Neural cell (in vitro differentiated cells): ENCODE results near the gene NCK1. TPM values are rescaled to one million over a fixed set of nuclear protein-coding genes. Genes with fewer than 3 reads are reported as not detected.

Source experiments
- H2AFZ ChIP-seq: fragments of 200-600, 300-800 bp; sonication (generic), shearing (Covaris generic); 2 replicates; pipeline ENCODE4 v1.6.0; 2014; ENCODE audit warnings: low read depth, mild to moderate bottlenecking, antibody characterized with exemption, low read length, moderate library complexity
- H3F3A ChIP-seq: fragments of 200-600 bp; shearing (Covaris generic); 2 replicates; pipeline ENCODE4 v1.6.1; 2016; ENCODE audit warnings: mild to moderate bottlenecking, moderate library complexity, mixed read lengths, antibody characterized with exemption, low read length; ENCODE audit not compliant: insufficient read depth, poor library complexity, severe bottlenecking
- H3K27ac ChIP-seq: fragments of 200-600, 300-800 bp; sonication (generic), shearing (Covaris generic); 2 replicates; pipeline ENCODE4 v1.5.1; 2014; ENCODE audit warnings: mild to moderate bottlenecking, low read length, moderate library complexity
- H3K27me3 ChIP-seq: fragments of 300-800, 200-600 bp; sonication (generic), shearing (Covaris generic); 2 replicates; pipeline ENCODE4 v1.6.0; 2014; ENCODE audit warnings: mild to moderate bottlenecking, low read depth, low read length, moderate library complexity; ENCODE audit not compliant: insufficient read depth
- H3K36me3 ChIP-seq: fragments of 300-800, 200-600 bp; sonication (generic), shearing (Covaris generic); 2 replicates; pipeline ENCODE4 v1.5.1; 2014; ENCODE audit warnings: mild to moderate bottlenecking, antibody characterized with exemption, low read length, moderate library complexity; ENCODE audit not compliant: insufficient read depth
- H3K4me2 ChIP-seq: fragments of 300-800, 200-600 bp; sonication (generic), shearing (Covaris generic); 2 replicates; pipeline ENCODE4 v1.6.0; 2014; ENCODE audit warnings: mild to moderate bottlenecking, low read length
- H3K4me3 ChIP-seq: fragments of 300-800, 200-600 bp; sonication (generic), shearing (Covaris generic); 2 replicates; pipeline ENCODE4 v1.5.1; 2014; ENCODE audit warnings: mild to moderate bottlenecking, low read length, moderate library complexity
- H3K79me2 ChIP-seq: fragments of 200-600 bp; shearing (Covaris generic); replicated peaks from 2 replicates; pipeline ENCODE4 v1.6.0; 2014; ENCODE audit warnings: mild to moderate bottlenecking, low read length, moderate library complexity; ENCODE audit not compliant: insufficient read depth
- H3K9ac ChIP-seq: fragments of 300-800, 200-600 bp; sonication (generic), shearing (Covaris generic); 2 replicates; pipeline ENCODE4 v1.6.1; 2016; ENCODE audit warnings: mild to moderate bottlenecking, low read length, mixed read lengths
- H3K9me2 ChIP-seq: fragments of 200-600 bp; shearing (Covaris generic); 2 replicates; pipeline ENCODE4 v1.6.1; 2016; ENCODE audit warnings: mild to moderate bottlenecking, low read length, mixed read lengths; ENCODE audit not compliant: insufficient read depth
- H3K9me3 ChIP-seq: fragments of 200-600, 300-800 bp; sonication (generic), shearing (Covaris generic); 2 replicates; pipeline ENCODE4 v1.6.1; 2016; ENCODE audit warnings: mild to moderate bottlenecking, mixed run types, low read length, moderate library complexity, mixed read lengths
- H4K20me1 ChIP-seq: fragments of 200-600 bp; shearing (Covaris generic); 2 replicates; pipeline ENCODE4 v1.6.1; 2016; ENCODE audit warnings: mild to moderate bottlenecking, mixed run types; ENCODE audit not compliant: insufficient read depth
- EP300 ChIP-seq: fragments of 450-650 bp; conservative IDR thresholded peaks from 2 replicates; pipeline ENCODE4 v1.6.1; 2014; ENCODE audit warnings: antibody characterized with exemption, mild to moderate bottlenecking, moderate library complexity; ENCODE audit not compliant: poor library complexity, severe bottlenecking
- EZH2 ChIP-seq: fragments of 200-600, 300-800 bp; shearing (Covaris generic), sonication (generic); IDR thresholded peaks from 2 replicates; pipeline ENCODE4 v1.6.1; 2014; ENCODE audit warnings: antibody characterized with exemption, low read length, borderline replicate concordance, mild to moderate bottlenecking; ENCODE audit not compliant: insufficient read depth, poor library complexity, severe bottlenecking
- MXI1 ChIP-seq: fragments of 450-650 bp; conservative IDR thresholded peaks from 2 replicates; pipeline ENCODE4 v1.6.1; 2014; ENCODE audit warnings: antibody characterized with exemption, mild to moderate bottlenecking; ENCODE audit not compliant: poor library complexity, severe bottlenecking
- POLR2AphosphoS5 ChIP-seq: IDR thresholded peaks from 2 replicates; pipeline ENCODE4 v1.6.1; 2012
- RAD21 ChIP-seq: fragments of 450-650 bp; conservative IDR thresholded peaks from 2 replicates; pipeline ENCODE4 v1.6.1; 2014; ENCODE audit warnings: antibody characterized with exemption, mild to moderate bottlenecking, moderate library complexity
- SMC3 ChIP-seq: fragments of 450-650 bp; conservative IDR thresholded peaks from 2 replicates; pipeline ENCODE4 v1.6.1; 2014; ENCODE audit warnings: antibody characterized with exemption, mild to moderate bottlenecking, moderate library complexity; ENCODE audit not compliant: poor library complexity
- TAF1 ChIP-seq: IDR thresholded peaks from 2 replicates; pipeline ENCODE4 v1.6.1; 2012; ENCODE audit warnings: low read depth
- polyA plus RNA-seq: library from polyadenylated mRNA; depleted of rRNA; stranded (reverse); fragments of >200 nt; gene quantifications from 2 replicates; pipeline ENCODE4 v1.2.3, GENCODE V29; 2014
- TF ChIP-seq, protein P1 (sequence below): fragments of 450-650 bp; IDR thresholded peaks from 2 replicates; pipeline ENCODE4 v1.5.1; 2014; ENCODE audit warnings: antibody characterized with exemption, mild to moderate bottlenecking, moderate library complexity; ENCODE audit not compliant: poor library complexity, severe bottlenecking
- TF ChIP-seq, protein P2 (sequence below): IDR thresholded peaks from 2 replicates; pipeline ENCODE4 v1.6.1; 2012; ENCODE audit warnings: borderline replicate concordance

NCK1 gene
- polyA plus RNA-seq, 1 donor from 2014 or later: 21.5 TPM

DNA sequence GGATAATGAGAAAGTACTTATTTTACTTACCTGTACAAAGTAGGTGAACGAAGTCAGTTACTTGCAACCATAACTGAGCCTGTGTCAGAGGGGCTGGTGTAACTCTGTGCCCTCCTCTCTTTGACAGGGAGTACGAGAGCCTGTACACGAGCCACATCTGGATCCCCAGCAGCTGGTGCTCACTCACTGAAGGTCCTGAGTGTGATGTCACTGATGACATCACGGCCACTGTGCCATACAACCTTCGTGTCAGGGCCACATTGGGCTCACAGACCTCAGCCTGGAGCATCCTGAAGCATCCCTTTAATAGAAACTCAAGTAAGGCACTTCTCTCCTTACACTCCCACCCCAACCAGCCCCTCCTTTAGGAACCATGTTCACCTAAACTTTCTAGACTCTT lies 120.0 kb downstream of the NCK1 start:
- Histone ChIP-seq H3K79me2 (no peaks in the 10 kb centered on the region), H3K9ac (no peak overlapping the region), H3K4me2 (no peak overlapping the region), H3K9me3 (no peaks in the 10 kb centered on the region), H3K4me3 (no peak overlapping the region), H2AFZ (no peak overlapping the region), H3K27me3 (no peaks in the 10 kb centered on the region), H3K9me2 (no peaks in the 10 kb centered on the region), H3K27ac (no peak overlapping the region), H3F3A (no peaks in the 10 kb centered on the region), H4K20me1 (no peaks in the 10 kb centered on the region), H3K36me3 (no peaks in the 10 kb centered on the region)
- no peak for TF ChIP-seq SMC3
- no peak for TF ChIP-seq MXI1
- no peak for TF ChIP-seq POLR2AphosphoS5
- no peak for TF ChIP-seq RAD21
- TF ChIP-seq, protein P1, sequence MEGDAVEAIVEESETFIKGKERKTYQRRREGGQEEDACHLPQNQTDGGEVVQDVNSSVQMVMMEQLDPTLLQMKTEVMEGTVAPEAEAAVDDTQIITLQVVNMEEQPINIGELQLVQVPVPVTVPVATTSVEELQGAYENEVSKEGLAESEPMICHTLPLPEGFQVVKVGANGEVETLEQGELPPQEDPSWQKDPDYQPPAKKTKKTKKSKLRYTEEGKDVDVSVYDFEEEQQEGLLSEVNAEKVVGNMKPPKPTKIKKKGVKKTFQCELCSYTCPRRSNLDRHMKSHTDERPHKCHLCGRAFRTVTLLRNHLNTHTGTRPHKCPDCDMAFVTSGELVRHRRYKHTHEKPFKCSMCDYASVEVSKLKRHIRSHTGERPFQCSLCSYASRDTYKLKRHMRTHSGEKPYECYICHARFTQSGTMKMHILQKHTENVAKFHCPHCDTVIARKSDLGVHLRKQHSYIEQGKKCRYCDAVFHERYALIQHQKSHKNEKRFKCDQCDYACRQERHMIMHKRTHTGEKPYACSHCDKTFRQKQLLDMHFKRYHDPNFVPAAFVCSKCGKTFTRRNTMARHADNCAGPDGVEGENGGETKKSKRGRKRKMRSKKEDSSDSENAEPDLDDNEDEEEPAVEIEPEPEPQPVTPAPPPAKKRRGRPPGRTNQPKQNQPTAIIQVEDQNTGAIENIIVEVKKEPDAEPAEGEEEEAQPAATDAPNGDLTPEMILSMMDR: no peak
- no peak for TF ChIP-seq EZH2
- no peak for TF ChIP-seq EP300
- TF ChIP-seq TAF1: no peak
- TF ChIP-seq, protein P2, sequence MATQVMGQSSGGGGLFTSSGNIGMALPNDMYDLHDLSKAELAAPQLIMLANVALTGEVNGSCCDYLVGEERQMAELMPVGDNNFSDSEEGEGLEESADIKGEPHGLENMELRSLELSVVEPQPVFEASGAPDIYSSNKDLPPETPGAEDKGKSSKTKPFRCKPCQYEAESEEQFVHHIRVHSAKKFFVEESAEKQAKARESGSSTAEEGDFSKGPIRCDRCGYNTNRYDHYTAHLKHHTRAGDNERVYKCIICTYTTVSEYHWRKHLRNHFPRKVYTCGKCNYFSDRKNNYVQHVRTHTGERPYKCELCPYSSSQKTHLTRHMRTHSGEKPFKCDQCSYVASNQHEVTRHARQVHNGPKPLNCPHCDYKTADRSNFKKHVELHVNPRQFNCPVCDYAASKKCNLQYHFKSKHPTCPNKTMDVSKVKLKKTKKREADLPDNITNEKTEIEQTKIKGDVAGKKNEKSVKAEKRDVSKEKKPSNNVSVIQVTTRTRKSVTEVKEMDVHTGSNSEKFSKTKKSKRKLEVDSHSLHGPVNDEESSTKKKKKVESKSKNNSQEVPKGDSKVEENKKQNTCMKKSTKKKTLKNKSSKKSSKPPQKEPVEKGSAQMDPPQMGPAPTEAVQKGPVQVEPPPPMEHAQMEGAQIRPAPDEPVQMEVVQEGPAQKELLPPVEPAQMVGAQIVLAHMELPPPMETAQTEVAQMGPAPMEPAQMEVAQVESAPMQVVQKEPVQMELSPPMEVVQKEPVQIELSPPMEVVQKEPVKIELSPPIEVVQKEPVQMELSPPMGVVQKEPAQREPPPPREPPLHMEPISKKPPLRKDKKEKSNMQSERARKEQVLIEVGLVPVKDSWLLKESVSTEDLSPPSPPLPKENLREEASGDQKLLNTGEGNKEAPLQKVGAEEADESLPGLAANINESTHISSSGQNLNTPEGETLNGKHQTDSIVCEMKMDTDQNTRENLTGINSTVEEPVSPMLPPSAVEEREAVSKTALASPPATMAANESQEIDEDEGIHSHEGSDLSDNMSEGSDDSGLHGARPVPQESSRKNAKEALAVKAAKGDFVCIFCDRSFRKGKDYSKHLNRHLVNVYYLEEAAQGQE: no peak

DNA sequence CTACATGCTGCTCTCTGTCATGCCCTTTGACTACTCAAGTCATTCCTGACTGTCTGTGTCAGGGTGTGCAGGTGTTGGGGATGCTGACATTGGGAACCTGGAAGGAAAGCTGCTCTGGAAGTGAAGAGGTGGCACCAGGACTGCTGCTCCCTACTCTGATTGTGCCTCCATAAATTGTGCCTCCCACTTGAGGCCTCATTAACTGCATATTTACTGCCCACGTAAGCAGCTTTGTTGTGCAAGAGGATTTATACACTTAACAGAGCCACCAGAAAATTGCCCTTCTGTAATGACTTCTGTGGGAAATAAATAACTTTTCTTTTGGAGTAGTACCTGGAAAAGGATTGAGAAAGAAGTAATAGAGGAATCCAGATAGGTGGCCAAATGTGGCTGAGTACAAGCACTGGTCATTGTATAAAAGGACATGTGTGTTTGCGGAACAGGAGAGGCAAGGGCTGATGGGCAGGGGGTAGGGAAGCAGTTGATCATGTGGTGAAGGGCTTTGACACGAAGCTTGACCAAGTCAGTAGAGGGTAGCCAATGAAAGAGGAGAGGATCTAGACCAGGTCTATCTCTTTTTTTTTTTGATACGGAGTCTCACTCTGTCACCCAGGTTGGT lies 120.6 kb downstream of the NCK1 start:
- Histone ChIP-seq H3F3A (no peaks in the 10 kb centered on the region), H3K9me3 (no peaks in the 10 kb centered on the region), H2AFZ (no peak overlapping the region), H3K27me3 (no peaks in the 10 kb centered on the region), H3K4me3 (no peak overlapping the region), H3K9me2 (no peaks in the 10 kb centered on the region), H3K9ac (no peak overlapping the region), H3K36me3 (no peaks in the 10 kb centered on the region), H3K79me2 (no peaks in the 10 kb centered on the region), H3K4me2 (no peak overlapping the region), H3K27ac (no peak overlapping the region), H4K20me1 (no peaks in the 10 kb centered on the region)
- TF ChIP-seq, protein P1: no peak
- no peak for TF ChIP-seq SMC3
- TF ChIP-seq RAD21: no peak
- no peak for TF ChIP-seq MXI1
- TF ChIP-seq, protein P2: no peak
- no peak for TF ChIP-seq EZH2
- TF ChIP-seq POLR2AphosphoS5: no peak
- no peak for TF ChIP-seq EP300
- TF ChIP-seq TAF1: no peak
